CD14-positive monocyte (primary cell): Measurements from ENCODE around the gene SLC6A7. TPM values are rescaled to one million over a fixed set of nuclear protein-coding genes. Genes with fewer than 3 reads are reported as not detected.

Source experiments
- DNase-seq, 3 donors: peaks; one replicate each; pipeline ENCODE4 v3.0.0-alpha.2; 2011 to 2022
- H2AFZ ChIP-seq: 2 replicates; pipeline ENCODE4 v1.6.0; 2012; ENCODE audit warnings: mild to moderate bottlenecking, low read depth, low read length, inconsistent platforms; ENCODE audit not compliant: insufficient read depth, poor library complexity, severe bottlenecking
- H3K27ac ChIP-seq, 2 donors: 1 replicate in 1 of 2; 2 replicates in 1 of 2; pipeline ENCODE4 v1.5.1; 2012 to 2013; ENCODE audit warnings: low read length in 2 of 2, control low read depth in 1 of 2, inconsistent platforms in 1 of 2, low read depth in 1 of 2, mild to moderate bottlenecking in 1 of 2
- H3K27me3 ChIP-seq, 2 donors: one replicate each; pipeline versions ENCODE4 v1.6.0 to v1.6.1; 2011 to 2013; ENCODE audit warnings: low read length in 2 of 2; ENCODE audit not compliant: control insufficient read depth in 2 of 2, insufficient read depth in 2 of 2
- H3K36me3 ChIP-seq, 2 donors: replicated peaks in 1 of 2; 1 replicate in 1 of 2; 2 replicates in 1 of 2; pipeline versions ENCODE4 v1.5.1 to v1.6.1; 2012 to 2013; ENCODE audit warnings: low read length in 2 of 2, control low read depth in 1 of 2, inconsistent platforms in 1 of 2, mild to moderate bottlenecking in 1 of 2; ENCODE audit not compliant: insufficient read depth in 2 of 2, control insufficient read depth in 1 of 2
- H3K4me1 ChIP-seq, 2 donors: 1 replicate in 1 of 2; 2 replicates in 1 of 2; pipeline versions ENCODE4 v1.5.1 to v1.6.1; 2012 to 2013; ENCODE audit warnings: low read length in 2 of 2, control low read depth in 1 of 2, inconsistent platforms in 1 of 2, mild to moderate bottlenecking in 1 of 2, moderate library complexity in 1 of 2; ENCODE audit not compliant: insufficient read depth in 2 of 2, control insufficient read depth in 1 of 2
- H3K4me2 ChIP-seq: replicated peaks from 2 replicates; pipeline ENCODE3; 2012; ENCODE audit warnings: low read length, moderate library complexity, mild to moderate bottlenecking; ENCODE audit not compliant: poor library complexity, severe bottlenecking; ENCODE audit errors: extremely low read depth
- H3K4me3 ChIP-seq, 3 experiments: fragments of 200-600 bp in 1 of 3; sonication (generic) in 1 of 3; replicated peaks in 1 of 3; 1 replicate in 2 of 3; 2 replicates in 1 of 3; pipeline ENCODE4 v1.5.1; 2011 to 2013; ENCODE audit warnings: low read length in 3 of 3, mild to moderate bottlenecking in 3 of 3, control low read depth in 2 of 3, low read depth in 2 of 3, inconsistent platforms in 1 of 3, moderate library complexity in 1 of 3
- H3K79me2 ChIP-seq: 2 replicates; pipeline ENCODE4 v1.6.0; 2012; ENCODE audit warnings: mild to moderate bottlenecking, control low read depth, inconsistent platforms, low read length, moderate library complexity; ENCODE audit not compliant: insufficient read depth
- H3K9ac ChIP-seq: 2 replicates; pipeline ENCODE4 v1.6.0; 2017; ENCODE audit warnings: low read length, mild to moderate bottlenecking; ENCODE audit not compliant: insufficient read depth, poor library complexity, severe bottlenecking
- H3K9me3 ChIP-seq, 2 donors: replicated peaks in 1 of 2; 1 replicate in 1 of 2; 2 replicates in 1 of 2; pipeline versions ENCODE4 v1.5.1 to v1.6.1; 2012 to 2013; ENCODE audit warnings: low read length in 2 of 2, control low read depth in 1 of 2; ENCODE audit not compliant: control insufficient read depth in 1 of 2, insufficient read depth in 1 of 2
- H4K20me1 ChIP-seq: 2 replicates; pipeline ENCODE4 v1.6.0; 2012; ENCODE audit warnings: mild to moderate bottlenecking, low read length, control low read depth, moderate library complexity; ENCODE audit not compliant: insufficient read depth
- H3K27ac Mint-ChIP-seq, 7 donors: one replicate each; pipeline ENCODE4 v1.8.0; 2020; ENCODE audit warnings: mild to moderate bottlenecking in 7 of 7, mixed read lengths in 7 of 7, moderate library complexity in 6 of 7, inconsistent platforms in 2 of 7
- H3K27me3 Mint-ChIP-seq, 3 donors: one replicate each; pipeline ENCODE4 v1.8.0; 2021 to 2022; ENCODE audit warnings: low read depth in 3 of 3, mild to moderate bottlenecking in 3 of 3, mixed read lengths in 3 of 3, moderate library complexity in 3 of 3, inconsistent platforms in 1 of 3
- H3K36me3 Mint-ChIP-seq, 2 donors: one replicate each; pipeline ENCODE4 v1.8.0; 2020; ENCODE audit warnings: mixed read lengths in 2 of 2, inconsistent platforms in 1 of 2, mild to moderate bottlenecking in 1 of 2
- H3K4me1 Mint-ChIP-seq: one replicate; pipeline ENCODE4 v1.8.0; 2020; ENCODE audit warnings: mild to moderate bottlenecking, mixed read lengths
- H3K4me3 Mint-ChIP-seq, 2 donors: one replicate each; pipeline ENCODE4 v1.8.0; 2020; ENCODE audit warnings: mild to moderate bottlenecking in 2 of 2, mixed read lengths in 2 of 2, moderate library complexity in 1 of 2
- H3K9me3 Mint-ChIP-seq, 7 donors: one replicate each; pipeline ENCODE4 v1.8.0; 2020 to 2022; ENCODE audit warnings: mixed read lengths in 7 of 7, mild to moderate bottlenecking in 6 of 7, moderate library complexity in 6 of 7, inconsistent platforms in 2 of 7
- WGBS: methylation state at CpG from one replicate; pipeline ENCODE4 v1.1.5; 2013; ENCODE audit warnings: missing lambda C conversion rate; ENCODE audit not compliant: insufficient coverage; 5-methylcytosine and 5-hydroxymethylcytosine counted together
- intact Hi-C, 2 donors: fragments of 100-400 bp; cut with micrococcal nuclease; formaldehyde crosslinking; loops; one replicate each; pipeline versions ENCODE4 v1.15.0 to v1.15.1; 2023
- polyA plus RNA-seq, 3 donors: library from polyadenylated mRNA; depleted of rRNA in 1 of 3; unstranded in 2 of 3; stranded (reverse) in 1 of 3; fragments of 300-500 nt in 2 of 3; fragments of >200 nt in 1 of 3; fragmentation: Illumina TruSeq in 2 of 3; gene quantifications; 1 replicate in 2 of 3; 2 replicates in 1 of 3; pipeline ENCODE4 v1.2.3, GENCODE V29; 2012 to 2021
- TF ChIP-seq, protein P1 (sequence below): fragments of 200-600 bp; IDR thresholded peaks from one replicate; pipeline ENCODE4 v1.8.0; 2022; ENCODE audit warnings: antibody characterized with exemption, mild to moderate bottlenecking

SLC6A7 gene
- polyA plus RNA-seq, 3 donors = 0.07 TPM; not detected in 2

DNA sequence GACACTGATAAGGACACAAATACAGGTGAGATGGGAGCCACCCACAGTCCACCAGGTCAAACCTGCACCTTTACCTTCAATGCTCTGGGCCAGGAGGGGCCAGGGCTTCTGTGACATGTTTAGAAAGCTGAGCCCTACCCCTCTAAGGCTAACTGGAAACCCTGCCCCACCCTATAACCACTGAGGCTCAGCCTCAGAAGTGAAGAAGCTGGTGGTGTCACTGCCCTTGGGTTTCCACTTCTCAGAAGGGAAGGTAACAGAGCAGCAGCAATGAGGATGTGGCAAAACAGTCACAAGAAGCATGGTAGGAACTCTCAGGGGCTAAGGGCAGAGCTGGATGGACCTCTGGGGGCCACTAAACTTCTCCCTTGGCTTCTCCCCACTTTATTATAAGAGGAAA, 40.2 kb upstream of the SLC6A7 start:
- H3K36me3 Mint-ChIP-seq = no peaks in the 10 kb centered on the region
- no peak overlapping the region for H3K27ac Mint-ChIP-seq
- Histone ChIP-seq H3K36me3 (no peaks in the 10 kb centered on the region), H3K79me2 (no peaks in the 10 kb centered on the region), H3K9me3 (no peaks in the 10 kb centered on the region), H3K9ac (no peak overlapping the region), H3K27me3 (no peaks in the 10 kb centered on the region), H3K27ac (no peak overlapping the region), H3K4me3 (no peak overlapping the region), H3K4me1 (peaks cover 14 to 16% of the 10 kb centered on the region in 2 donors), H3K4me2 (no peak overlapping the region), H4K20me1 (no peaks in the 10 kb centered on the region), H2AFZ (no peak overlapping the region)
- TF ChIP-seq, protein P1, sequence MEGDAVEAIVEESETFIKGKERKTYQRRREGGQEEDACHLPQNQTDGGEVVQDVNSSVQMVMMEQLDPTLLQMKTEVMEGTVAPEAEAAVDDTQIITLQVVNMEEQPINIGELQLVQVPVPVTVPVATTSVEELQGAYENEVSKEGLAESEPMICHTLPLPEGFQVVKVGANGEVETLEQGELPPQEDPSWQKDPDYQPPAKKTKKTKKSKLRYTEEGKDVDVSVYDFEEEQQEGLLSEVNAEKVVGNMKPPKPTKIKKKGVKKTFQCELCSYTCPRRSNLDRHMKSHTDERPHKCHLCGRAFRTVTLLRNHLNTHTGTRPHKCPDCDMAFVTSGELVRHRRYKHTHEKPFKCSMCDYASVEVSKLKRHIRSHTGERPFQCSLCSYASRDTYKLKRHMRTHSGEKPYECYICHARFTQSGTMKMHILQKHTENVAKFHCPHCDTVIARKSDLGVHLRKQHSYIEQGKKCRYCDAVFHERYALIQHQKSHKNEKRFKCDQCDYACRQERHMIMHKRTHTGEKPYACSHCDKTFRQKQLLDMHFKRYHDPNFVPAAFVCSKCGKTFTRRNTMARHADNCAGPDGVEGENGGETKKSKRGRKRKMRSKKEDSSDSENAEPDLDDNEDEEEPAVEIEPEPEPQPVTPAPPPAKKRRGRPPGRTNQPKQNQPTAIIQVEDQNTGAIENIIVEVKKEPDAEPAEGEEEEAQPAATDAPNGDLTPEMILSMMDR = no peak
- H3K27me3 Mint-ChIP-seq = peaks cover 2 to 9% (median 5%) of the 10 kb centered on the region in 3 donors
- intact Hi-C loops = no loop called here
- peaks cover 13% of the 10 kb centered on the region for H3K4me1 Mint-ChIP-seq
- DNase-seq = no peak
- H3K9me3 Mint-ChIP-seq = peaks cover 0 to under 1% (median 0%) of the 10 kb centered on the region in 7 donors
- H3K4me3 Mint-ChIP-seq = no peak overlapping the region

DNA sequence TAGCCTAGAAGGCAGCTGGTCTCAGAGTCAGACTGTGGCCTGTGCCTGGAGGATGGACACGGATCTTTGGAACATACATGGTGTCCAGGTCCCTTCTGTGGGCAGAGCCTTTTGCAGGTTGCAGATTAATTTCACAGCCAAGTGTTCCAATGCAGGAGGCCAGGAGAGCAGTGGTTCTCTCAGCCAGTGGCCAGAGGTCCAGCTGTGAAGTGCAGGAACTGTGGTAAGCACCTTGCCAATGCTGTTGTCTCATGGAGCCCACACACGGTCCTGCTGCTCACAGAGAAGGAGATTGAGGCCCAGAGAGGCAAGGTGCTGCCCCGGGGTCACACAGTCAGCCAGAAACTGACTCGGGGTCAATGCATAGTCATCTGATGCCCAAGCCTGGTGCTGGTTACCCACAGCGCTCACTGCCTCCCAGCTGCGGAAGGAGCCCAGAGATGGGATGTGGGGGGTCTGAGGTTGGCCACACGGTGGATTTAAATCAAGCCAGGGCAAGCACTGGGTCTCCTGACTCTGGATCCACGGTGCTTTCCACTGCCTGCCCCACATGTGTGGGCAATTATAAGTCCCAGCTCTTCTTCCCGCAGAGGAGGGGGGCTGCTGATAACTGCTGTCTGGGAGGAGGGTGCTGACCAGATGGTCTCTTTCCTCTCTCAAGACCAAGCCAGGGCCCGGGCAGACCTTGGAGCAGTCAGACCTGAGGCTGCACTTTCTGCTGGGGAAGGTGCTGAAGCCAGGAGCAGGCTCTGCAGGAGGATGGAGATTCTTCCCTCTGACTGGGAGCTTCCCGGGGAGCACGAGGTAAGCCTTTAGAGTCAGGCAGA, 37.0 kb upstream of the SLC6A7 start:
- H3K4me3 Mint-ChIP-seq = no peak overlapping the region
- H3K79me2 ChIP-seq = no peaks in the 10 kb centered on the region
- WGBS = 97% methylated on average over 8 of the region's 12 CpGs

More for the DNA sequence above, 37.0 kb upstream of the SLC6A7 start:
- no peak overlapping the region for H3K9ac ChIP-seq
- intact Hi-C loops = no loop called here
- no peaks in the 10 kb centered on the region for H4K20me1 ChIP-seq
- no peak overlapping the region for H2AFZ ChIP-seq
- H3K27ac ChIP-seq = no peak overlapping the region
- no peaks in the 10 kb centered on the region for H3K9me3 ChIP-seq
- H3K4me2 ChIP-seq = no peak overlapping the region
- no peak for DNase-seq
- Mint-ChIP-seq H3K4me1 (peaks cover 14% of the 10 kb centered on the region), H3K27ac (no peak overlapping the region), H3K9me3 (peaks cover 0 to 2% (median 0%) of the 10 kb centered on the region in 7 donors), H3K36me3 (peaks cover 0 to 3% of the 10 kb centered on the region in 2 donors), H3K27me3 (peaks cover 26 to 33% (median 32%) of the 10 kb centered on the region in 3 donors)
- no peaks in the 10 kb centered on the region for H3K36me3 ChIP-seq
- no peak overlapping the region for H3K4me3 ChIP-seq
- peaks cover 0 to 18% of the 10 kb centered on the region in 2 donors for H3K27me3 ChIP-seq
- H3K4me1 ChIP-seq = peaks cover 8 to 11% of the 10 kb centered on the region in 2 donors
- TF ChIP-seq, protein P1 = no peak
